GM18511 (cell line): ENCODE measurements around the gene ANXA1.
A peak's percentile ranks its signal among the peaks of the same experiment; 100 is the strongest.

Experiments
- ATAC-seq: cut with Tn5 transposase; IDR thresholded peaks from one replicate; pipeline ENCODE4 v1.9.1; 2021; ENCODE audit warnings: mild to moderate bottlenecking, moderate library complexity; ENCODE audit not compliant: unreplicated experiment

Gene ANXA1, protein sequence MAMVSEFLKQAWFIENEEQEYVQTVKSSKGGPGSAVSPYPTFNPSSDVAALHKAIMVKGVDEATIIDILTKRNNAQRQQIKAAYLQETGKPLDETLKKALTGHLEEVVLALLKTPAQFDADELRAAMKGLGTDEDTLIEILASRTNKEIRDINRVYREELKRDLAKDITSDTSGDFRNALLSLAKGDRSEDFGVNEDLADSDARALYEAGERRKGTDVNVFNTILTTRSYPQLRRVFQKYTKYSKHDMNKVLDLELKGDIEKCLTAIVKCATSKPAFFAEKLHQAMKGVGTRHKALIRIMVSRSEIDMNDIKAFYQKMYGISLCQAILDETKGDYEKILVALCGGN

DNA sequence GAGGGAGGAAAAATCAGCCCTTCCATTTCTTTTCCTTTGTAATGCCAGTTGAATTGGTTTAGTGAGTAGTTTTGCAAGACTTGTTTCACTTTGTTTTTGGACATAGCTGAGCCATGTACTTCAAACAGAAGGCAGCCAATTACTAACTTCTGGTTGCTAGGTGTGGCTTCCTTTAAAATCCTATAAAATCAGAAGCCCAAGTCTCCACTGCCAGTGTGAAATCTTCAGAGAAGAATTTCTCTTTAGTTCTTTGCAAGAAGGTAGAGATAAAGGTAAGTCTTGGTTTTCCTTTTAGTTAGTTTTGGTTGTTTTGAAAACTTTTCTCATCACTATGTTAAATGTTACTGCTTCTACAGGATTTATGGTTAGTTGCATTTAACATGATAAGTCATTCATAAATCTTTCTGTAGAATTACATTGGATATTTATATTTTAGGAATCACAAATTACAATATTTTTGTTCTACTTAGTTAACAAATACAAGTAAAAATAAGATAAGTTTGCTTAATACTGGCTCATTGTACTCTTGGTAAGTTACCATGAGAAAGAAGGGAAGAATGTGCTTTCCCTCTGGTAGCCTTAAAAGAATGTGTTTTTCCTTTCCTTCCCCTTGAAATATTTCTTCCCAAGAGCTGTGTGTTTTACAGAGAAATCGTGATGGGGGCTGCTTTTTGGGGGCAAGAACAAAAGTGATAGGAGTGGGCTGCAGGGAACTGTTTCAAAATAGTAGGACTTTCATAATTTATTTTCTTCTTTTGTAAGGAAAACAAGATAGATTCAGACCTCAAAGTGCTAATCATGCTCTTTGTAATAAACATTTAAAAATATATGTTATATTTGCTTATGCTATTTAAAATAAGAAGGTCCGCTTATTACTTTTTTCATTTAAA is at the start of gene ANXA1:
ANXA1 (plus strand) TSS at position 213 of the 890 bp plus-strand sequence. CDS start 6,671 bp downstream, outside the sequence.
- ATAC-seq = no peak

DNA sequence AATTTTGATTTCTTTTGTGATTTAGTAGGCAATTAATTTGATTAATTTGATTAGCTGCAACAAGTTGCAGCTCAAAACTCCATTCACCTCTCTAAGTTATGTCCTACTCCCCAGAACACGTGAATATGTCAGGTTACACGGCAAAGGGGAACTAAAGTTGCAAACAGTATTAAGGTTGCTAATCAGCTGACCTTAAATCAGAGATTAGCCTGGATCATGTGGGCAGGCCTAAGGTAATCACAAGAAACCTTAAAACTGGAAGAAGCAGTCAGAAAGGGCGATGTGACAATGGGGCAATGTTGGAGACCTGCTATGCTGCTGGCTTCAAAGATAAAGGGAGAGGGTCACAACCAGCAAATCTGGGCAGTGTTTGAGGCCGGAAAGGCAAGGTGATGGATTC is 47.3 kb upstream of the ANXA1 start:
- ATAC-seq = no peak

DNA sequence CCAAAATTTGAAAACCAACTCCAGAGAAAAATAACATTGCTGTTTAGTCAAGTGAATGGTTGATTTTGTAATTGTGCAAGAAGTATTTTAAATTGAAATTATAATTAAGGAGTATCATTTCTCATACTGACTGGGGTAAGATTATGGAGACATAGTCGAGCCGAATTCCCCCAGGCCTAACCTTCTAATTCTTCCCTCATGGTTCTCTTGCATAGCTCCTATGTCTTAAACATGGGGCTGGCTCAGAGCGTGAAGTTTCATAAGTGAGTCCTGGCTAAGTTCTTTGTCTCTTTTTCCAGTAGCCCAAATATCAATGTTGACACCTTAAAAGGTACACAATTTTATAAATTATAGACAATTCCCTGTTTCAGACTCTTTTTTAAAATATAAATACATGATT is 46.7 kb upstream of the ANXA1 start:
- ATAC-seq = no peak

DNA sequence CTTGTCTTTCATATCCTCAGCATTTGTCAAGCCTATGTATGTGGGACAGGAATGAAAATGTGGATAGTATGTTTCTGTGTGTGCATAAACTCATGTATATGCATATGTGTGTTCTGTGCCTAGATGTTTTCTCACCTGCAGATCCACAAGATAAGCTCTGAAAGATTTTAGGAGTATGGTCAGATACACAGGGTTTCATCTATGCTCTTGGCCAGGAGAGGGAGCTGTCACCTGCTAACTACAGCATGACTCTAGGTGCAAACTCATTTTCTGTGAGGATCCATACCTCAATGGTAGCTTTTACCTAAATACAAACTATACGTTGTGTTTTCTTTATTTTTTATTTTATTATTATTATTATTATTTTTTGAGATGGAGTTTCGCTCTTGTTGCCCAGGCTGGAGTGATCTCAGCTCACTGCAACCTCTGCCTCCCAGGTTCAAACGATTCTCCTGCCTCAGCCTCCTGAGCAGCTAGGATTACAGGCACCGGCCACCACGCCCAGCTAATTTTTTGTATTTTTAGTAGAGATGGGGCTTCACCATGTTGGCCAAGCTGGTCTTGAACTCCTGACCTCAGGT is 44.1 kb upstream of the ANXA1 start:
- peak; percentile 94 for ATAC-seq

DNA sequence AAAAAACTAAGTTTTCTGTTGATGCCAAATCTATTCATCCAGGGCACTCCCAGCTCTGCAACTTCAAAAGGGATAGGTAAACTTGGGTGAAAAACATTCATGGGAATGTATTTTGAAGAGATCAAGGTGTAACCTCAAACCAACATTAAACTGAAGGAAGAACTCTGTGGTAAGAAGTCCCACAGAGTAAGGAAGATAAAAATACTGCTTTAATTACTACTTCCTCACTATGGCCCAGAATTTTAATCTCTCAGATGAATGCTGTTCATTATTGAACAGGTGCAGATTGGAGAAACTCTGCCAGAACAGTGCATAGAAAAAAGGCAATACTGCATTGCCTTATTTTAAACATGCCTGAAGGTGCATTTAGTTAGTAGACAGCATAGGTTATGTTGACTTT is 37.6 kb upstream of the ANXA1 start:
- no peak for ATAC-seq

DNA sequence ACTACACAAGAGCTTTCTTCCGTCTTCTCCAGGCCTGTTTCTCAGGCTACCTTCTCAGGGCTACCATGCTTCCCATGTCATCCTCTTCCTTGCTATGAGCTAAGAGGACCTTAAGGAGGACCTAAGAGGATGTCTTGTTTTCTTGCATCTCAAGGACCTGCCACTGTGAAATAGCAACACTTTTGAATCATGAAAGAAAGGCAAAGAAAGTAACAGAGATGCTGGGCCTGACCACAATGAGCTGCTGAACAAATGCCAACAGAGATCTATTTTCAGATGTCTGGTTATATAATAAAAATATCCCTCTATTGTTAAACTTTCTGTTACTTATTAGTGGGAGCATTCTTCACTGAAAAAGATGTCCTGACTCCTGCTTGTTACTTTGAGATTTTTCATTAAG is 36.7 kb upstream of the ANXA1 start:
- no peak for ATAC-seq

DNA sequence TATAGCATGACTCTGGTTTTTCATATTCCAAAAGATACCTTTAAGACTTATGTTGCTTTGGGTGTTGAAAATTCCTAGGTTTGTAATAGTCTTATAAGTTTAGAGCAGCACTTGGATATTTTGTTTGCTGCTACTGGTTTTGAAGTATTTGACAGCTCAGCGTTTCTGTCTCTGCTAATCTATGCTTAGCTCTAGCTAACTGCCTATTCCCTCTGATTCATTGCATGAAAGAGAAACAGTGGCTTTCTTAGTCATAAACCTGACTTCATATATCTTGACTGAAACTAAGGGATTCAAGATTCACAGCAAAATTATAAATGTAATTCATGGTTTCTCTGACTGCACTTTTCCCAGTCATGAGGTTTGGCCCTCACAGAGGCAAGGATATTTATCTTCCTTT is 35.6 kb upstream of the ANXA1 start:
- peak; percentile 80 for ATAC-seq

DNA sequence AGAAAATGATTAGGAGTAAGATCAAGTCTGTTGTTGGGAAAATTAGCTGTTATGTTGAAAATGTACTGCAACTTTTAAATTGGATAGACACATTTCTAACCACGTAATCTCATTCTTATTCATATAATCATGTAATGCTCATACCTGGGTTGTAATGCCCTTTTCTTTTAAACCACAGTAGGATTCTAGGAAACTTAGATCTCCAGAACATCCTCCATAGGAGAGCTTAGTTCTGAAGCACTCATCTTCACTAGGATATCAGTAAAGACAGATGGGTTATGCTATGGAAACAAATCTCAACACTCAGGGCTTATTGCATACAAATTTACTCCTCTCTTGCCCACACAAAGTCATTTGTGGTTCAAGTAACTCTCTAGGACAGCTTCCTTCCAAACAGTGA is 34.8 kb upstream of the ANXA1 start:
- ATAC-seq = no peak

DNA sequence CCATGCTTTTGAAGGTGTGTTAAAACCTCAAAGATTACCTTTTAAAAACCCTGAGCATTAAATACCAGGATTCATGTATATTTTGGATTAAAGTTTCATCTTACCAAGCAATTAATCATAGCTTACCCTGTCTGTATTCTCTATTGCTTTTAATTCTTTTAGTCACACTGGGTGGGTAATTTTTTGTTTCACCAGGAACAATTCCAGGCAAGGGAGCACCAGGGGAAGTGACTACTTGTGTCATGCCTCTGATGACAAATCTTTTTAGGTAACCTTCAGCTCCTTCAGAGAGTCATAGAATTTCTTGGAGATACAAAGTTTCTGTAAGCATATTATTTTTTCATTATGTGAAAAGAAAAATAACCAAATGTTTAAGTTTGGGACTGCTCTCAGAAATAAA is 33.4 kb upstream of the ANXA1 start:
- no peak for ATAC-seq

DNA sequence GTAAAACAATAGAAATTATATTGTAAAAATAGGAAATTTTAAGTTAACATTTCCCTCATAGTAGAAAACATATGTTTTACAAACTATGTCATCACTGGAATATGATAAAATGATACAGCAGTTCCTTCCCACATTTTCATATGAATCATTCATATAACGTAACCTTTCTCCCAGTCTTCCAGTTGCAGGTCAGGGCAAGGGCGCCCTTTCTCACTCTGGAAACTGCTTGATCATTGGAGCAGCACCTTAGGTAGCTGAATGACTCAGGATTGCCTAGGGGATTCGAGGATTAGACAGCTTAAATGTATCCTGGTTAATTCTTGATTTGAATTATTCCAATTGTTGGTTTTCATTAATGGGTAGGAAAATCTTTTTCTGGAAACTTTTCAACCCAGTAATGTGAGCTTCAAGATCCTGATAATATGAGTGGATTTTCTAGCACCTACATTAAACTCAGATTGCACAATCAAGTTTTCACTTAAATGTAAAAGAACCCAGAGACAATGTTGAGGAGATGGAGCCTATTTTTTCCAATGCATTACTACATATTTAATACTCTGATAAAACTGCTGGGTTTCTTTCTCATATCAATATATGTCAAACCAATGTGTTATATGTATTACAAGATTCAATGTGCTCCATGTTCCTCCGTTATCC is 32.6 kb upstream of the ANXA1 start:
- ATAC-seq = no peak

GRCh38 chr9:73121375-73121935 is 30.2 kb upstream of the ANXA1 start:
- ATAC-seq = no peak

DNA sequence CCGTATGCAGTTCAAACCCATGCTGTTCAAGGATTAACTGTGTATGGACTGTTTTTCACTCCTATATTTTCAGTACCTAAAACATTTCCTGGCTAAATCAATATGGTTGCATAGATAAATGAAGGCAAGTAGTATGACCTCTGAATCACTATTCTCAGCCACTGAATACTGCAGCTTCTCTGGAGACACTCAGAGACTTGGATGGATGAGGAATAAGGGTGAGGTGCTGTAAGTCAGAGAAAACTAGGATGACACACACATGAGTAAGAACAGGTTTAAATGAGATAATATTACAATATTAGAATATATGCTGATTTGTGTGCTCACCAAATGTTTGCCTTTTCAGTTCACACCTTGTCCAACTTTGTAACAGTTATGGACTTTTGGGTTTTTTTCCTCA is 26.0 kb upstream of the ANXA1 start:
- no peak for ATAC-seq

GRCh38 chr9:73129941-73130685 is 21.6 kb upstream of the ANXA1 start:
- ATAC-seq = no peak

DNA sequence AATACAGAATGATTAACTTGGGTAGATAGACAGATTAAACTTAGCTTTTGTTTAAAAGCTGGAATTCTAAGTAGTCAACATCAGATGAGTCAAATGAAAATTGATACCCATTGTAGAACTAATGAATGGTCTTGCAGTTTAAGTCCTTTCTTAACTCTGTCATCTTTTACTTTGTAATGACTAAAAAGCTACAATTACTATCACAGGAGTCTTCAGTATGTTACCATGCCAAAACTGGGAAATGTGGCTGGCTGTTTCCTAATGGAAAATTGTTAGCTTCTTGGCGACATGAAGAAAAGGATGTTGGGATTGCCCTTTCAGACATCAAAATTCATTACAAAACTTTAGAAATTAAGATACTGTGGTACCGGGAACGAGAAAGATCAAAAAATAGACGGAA is 20.2 kb upstream of the ANXA1 start:
- no peak for ATAC-seq

GRCh38 chr9:73132034-73132776 is 19.5 kb upstream of the ANXA1 start:
- ATAC-seq = peak; percentile 90

GRCh38 chr9:73133022-73133651 is 18.5 kb upstream of the ANXA1 start:
- ATAC-seq = no peak

GRCh38 chr9:73133921-73134407 is 17.7 kb upstream of the ANXA1 start:
- ATAC-seq = peak; percentile 72

GRCh38 chr9:73135394-73135793 is 16.3 kb upstream of the ANXA1 start:
- ATAC-seq = no peak
